Lower lobe of right lung (tissue), 2 donors: ENCODE results near the gene ACCS. TPM values are rescaled to one million over a fixed set of nuclear protein-coding genes. Genes with fewer than 3 reads are reported as not detected.

ENCODE experiments used
- ATAC-seq, 2 donors: fragments of 200-7000 bp; cut with Tn5 transposase; one replicate each; pipeline ENCODE4 v1.9.1; 2020 to 2022; ENCODE audit warnings: mild to moderate bottlenecking in 2 of 2, moderate library complexity in 2 of 2
- DNase-seq: peaks from one replicate; pipeline ENCODE4 v3.0.0-alpha.2; 2020
- H3K27ac ChIP-seq: fragments of 200-600 bp; one replicate; pipeline ENCODE4 v1.8.0; 2022
- H3K27me3 ChIP-seq: fragments of 200-600 bp; one replicate; pipeline ENCODE4 v1.8.0; 2022; ENCODE audit warnings: low read depth
- H3K36me3 ChIP-seq: fragments of 200-600 bp; one replicate; pipeline ENCODE4 v1.8.0; 2022; ENCODE audit warnings: mild to moderate bottlenecking
- H3K4me1 ChIP-seq: fragments of 200-600 bp; one replicate; pipeline ENCODE4 v1.8.0; 2022
- H3K4me3 ChIP-seq: fragments of 200-600 bp; one replicate; pipeline ENCODE4 v1.8.0; 2022; ENCODE audit warnings: mild to moderate bottlenecking
- H3K9me3 ChIP-seq: fragments of 200-600 bp; one replicate; pipeline ENCODE4 v1.8.0; 2022
- intact Hi-C: fragments of 100-400 bp; cut with DNase I; formaldehyde crosslinking; loops from one replicate; pipeline ENCODE4 v1.11.0; 2022
- total RNA-seq: library from RNA; stranded (reverse); fragmentation: NEBNext Ultra II Directional; extraction: Animal tissue kit (Norgen Biotek cat#: 25700); gene quantifications from one replicate; pipeline ENCODE4 v1.2.1, GENCODE V29; 2021
- TF ChIP-seq, protein P1 (sequence below): fragments of 200-600 bp; IDR thresholded peaks from one replicate; pipeline ENCODE4 v1.8.0; 2022; ENCODE audit warnings: antibody characterized with exemption, mild to moderate bottlenecking
- donor health status: DM: no; HTN: yes; CAD: no; lungs with severe emphysema.

The ACCS gene
- total RNA-seq, 1 donor from 2014 or later: 31.4 TPM

DNA sequence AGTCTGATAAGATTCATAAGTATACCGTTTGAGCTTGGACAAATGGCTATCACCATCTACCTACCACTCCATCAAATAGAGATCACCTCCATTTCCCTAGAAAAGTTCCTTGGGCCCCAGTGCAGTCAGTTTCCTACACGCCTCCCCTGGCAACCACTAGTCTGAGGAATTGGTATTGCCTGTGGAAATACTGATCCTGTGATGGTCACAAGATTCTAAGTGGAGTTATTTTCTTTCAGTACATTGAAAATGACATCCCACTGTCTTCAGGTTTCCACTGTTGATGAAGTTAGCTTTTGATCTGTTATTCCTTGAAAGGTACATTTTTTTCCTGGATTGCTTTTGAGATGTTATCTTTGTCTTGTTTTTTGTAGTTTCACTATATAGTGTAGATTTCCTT, 22.9 kb upstream of the ACCS start:
- Histone ChIP-seq H3K27me3 (no peaks in the 10 kb centered on the region), H3K4me3 (no peak overlapping the region), H3K4me1 (no peaks in the 10 kb centered on the region), H3K9me3 (peaks cover 9% of the 10 kb centered on the region), H3K27ac (no peak overlapping the region), H3K36me3 (no peaks in the 10 kb centered on the region)
- no peak for ATAC-seq
- TF ChIP-seq, protein P1, sequence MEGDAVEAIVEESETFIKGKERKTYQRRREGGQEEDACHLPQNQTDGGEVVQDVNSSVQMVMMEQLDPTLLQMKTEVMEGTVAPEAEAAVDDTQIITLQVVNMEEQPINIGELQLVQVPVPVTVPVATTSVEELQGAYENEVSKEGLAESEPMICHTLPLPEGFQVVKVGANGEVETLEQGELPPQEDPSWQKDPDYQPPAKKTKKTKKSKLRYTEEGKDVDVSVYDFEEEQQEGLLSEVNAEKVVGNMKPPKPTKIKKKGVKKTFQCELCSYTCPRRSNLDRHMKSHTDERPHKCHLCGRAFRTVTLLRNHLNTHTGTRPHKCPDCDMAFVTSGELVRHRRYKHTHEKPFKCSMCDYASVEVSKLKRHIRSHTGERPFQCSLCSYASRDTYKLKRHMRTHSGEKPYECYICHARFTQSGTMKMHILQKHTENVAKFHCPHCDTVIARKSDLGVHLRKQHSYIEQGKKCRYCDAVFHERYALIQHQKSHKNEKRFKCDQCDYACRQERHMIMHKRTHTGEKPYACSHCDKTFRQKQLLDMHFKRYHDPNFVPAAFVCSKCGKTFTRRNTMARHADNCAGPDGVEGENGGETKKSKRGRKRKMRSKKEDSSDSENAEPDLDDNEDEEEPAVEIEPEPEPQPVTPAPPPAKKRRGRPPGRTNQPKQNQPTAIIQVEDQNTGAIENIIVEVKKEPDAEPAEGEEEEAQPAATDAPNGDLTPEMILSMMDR: no peak
- intact Hi-C loops: no loop called here
- DNase-seq: no peak

DNA sequence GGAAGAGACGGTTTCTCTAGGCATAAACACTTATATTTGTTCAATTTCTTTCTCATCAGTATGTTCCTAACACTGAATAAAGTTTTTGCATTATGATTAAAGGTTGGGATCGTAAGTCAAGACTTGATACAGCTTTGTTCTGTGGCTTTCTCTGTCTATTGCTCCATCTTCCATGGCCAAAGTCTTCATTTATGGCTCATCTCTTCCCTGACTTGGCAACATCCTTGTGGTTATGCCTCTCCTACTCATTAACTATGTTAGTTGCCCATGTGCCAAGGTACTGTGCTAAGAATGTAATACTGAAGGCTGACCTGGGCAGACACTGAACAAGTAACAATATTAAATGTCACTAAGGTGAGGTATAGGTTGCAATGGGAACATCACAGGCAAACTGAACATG, 19.9 kb upstream of the ACCS start:
- TF ChIP-seq, protein P1: no peak
- H3K36me3 ChIP-seq: no peaks in the 10 kb centered on the region
- peaks cover 4% of the 10 kb centered on the region for H3K9me3 ChIP-seq
- no peak for DNase-seq
- ATAC-seq: no peak
- no peak overlapping the region for H3K4me3 ChIP-seq
- no peaks in the 10 kb centered on the region for H3K4me1 ChIP-seq
- no peaks in the 10 kb centered on the region for H3K27me3 ChIP-seq
- intact Hi-C loops: no loop called here
- no peak overlapping the region for H3K27ac ChIP-seq

DNA sequence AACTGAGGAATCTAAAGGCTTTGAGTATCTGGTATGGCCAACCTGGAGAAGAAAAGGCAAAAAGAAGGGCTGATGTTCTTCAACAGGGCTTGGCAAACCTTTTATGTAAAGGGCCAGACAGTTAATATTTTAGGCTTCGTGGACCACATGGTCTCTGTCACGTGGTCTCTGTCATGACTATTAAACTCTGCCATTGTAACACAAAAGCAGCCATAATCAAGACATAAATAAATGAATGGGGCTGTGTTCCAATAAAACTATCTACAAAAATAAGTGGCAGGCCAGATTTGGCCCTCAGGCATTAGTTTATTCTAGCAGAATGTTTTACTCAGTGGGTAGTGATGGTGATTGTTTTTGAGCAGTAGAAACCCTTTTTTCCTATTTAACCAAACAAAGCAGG, 18.8 kb upstream of the ACCS start:
- TF ChIP-seq, protein P1: no peak
- Histone ChIP-seq H3K27me3 (no peaks in the 10 kb centered on the region), H3K4me3 (no peak overlapping the region), H3K4me1 (no peaks in the 10 kb centered on the region), H3K9me3 (no peaks in the 10 kb centered on the region), H3K36me3 (no peaks in the 10 kb centered on the region), H3K27ac (no peak overlapping the region)
- ATAC-seq (no peak), DNase-seq (no peak)
- intact Hi-C loops: no loop called here

DNA sequence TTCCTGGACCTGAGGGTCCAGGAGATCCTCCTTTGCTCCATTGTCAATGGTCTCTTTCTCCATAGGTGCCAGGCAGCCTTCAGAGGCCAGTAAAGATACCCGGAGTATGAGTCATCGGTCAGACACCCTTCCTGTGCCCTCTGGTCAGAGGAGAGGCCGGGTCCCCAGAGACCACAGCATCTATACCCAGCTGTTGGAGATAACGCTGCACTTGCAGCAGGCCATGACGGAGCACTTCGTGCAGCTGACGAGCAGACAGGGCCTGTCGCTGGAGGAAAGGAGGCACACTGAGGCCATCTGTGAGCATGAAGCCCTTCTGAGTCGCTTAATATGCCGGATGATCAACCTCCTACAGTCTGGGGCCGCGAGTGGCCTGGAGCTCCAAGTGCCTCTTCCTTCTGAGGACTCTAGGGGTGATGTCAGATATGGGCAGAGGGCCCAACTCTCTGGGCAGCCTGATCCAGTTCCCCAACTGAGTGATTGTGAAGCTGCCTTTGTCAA, 18.1 kb upstream of the ACCS start, which contains the start of gene ACCSL:
ACCSL (plus strand) TSS at position 51 of the 501 bp plus-strand sequence; CDS start at position 107, 56 bp downstream.
- H3K36me3 ChIP-seq: no peaks in the 10 kb centered on the region
- no peaks in the 10 kb centered on the region for H3K9me3 ChIP-seq
- DNase-seq (no peak), ATAC-seq (no peak)
- intact Hi-C loops: no loop called here
- no peaks in the 10 kb centered on the region for H3K4me1 ChIP-seq
- no peak within 1 kb of the TSS for H3K27ac ChIP-seq
- TF ChIP-seq, protein P1: no peak
- no peaks in the 10 kb centered on the region for H3K27me3 ChIP-seq
- H3K4me3 ChIP-seq: no peak within 1 kb of the TSS

DNA sequence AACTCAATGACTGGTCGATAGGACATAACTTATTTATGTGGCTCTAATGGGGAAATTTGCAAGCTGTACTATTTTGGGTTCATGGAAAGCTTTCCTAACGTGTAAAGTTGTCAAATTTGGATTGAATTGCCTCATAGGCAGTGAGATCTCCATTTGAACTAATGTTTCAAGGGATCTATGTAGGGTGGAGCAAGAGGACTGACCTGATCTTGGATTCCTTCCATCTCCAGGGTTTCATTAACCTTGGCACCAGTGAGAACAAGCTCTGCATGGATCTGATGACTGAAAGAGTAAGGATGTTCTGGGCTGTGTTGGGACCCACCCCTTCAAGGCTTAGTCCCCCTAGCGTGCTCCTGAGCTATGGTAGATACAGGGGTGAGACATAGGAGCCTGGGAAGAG, 16.2 kb upstream of the ACCS start:
- H3K27ac ChIP-seq: no peak overlapping the region
- TF ChIP-seq, protein P1: no peak
- H3K9me3 ChIP-seq: no peaks in the 10 kb centered on the region
- no peak overlapping the region for H3K4me3 ChIP-seq
- H3K4me1 ChIP-seq: no peaks in the 10 kb centered on the region
- ATAC-seq: no peak
- DNase-seq: no peak
- H3K27me3 ChIP-seq: no peaks in the 10 kb centered on the region
- H3K36me3 ChIP-seq: no peaks in the 10 kb centered on the region
- intact Hi-C loops: no loop called here

DNA sequence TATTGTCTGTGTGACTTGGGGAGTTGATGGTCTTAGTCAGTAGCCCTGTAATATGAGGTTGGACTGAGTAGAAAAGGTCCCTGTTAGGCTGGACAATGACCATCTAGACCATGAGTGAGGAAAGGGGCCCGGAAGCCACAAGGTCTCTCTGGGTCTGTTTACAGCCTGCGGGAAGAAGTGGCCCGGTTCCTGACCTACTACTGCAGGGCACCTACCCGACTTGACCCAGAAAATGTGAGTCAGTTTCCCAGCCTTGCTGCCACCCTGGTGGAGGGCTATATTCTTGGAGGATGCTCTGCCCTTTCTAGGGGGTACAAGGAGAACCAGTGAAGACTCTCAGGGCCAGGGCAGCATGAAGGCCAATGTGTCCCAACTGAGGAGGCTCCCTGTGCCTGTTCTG, 14.9 kb upstream of the ACCS start:
- DNase-seq: no peak
- no peaks in the 10 kb centered on the region for H3K9me3 ChIP-seq
- no peaks in the 10 kb centered on the region for H3K4me1 ChIP-seq
- H3K4me3 ChIP-seq: no peak overlapping the region
- intact Hi-C loops: no loop called here
- no peaks in the 10 kb centered on the region for H3K27me3 ChIP-seq
- ATAC-seq: no peak
- H3K27ac ChIP-seq: no peak overlapping the region
- H3K36me3 ChIP-seq: no peaks in the 10 kb centered on the region
- TF ChIP-seq, protein P1: no peak
